OCI-LY7 (cell line): Measurements from ENCODE around the gene CFAP54. TPM values are rescaled to one million over a fixed set of nuclear protein-coding genes. Genes with fewer than 3 reads are reported as not detected.

ENCODE experiments used
- BruUV-seq: library from RNA; stranded (reverse); fragments of 400-500 nt; replicated peaks from 2 replicates; lab custom pipeline; 2021; lab: Mats Ljungman, UMichigan
- CTCF ChIA-PET: fragments of 300-600 bp; sonication (Branson Sonifier 250); formaldehyde crosslinking; loops from one replicate; lab custom pipeline; 2022; ENCODE audit warnings: antibody characterized with exemption; ENCODE audit not compliant: unreplicated experiment; lab: Charles Lee
- POLR2A ChIA-PET: fragments of 300-600 bp; sonication (Branson Sonifier 250); formaldehyde crosslinking; loops from one replicate; lab custom pipeline; 2022; ENCODE audit warnings: antibody characterized with exemption; lab: Charles Lee
- DNase-seq: peaks from one replicate; pipeline ENCODE4 v3.0.0-alpha.2; 2015; ENCODE audit warnings: low spot score
- H2AFZ ChIP-seq: fragments of 200-600 bp; sonication (generic), shearing (Covaris generic); 2 replicates; pipeline ENCODE4 v1.6.1; 2014; ENCODE audit warnings: mild to moderate bottlenecking, antibody characterized with exemption, low read length, moderate library complexity
- H3K27ac ChIP-seq: fragments of 200-600 bp; sonication (generic); 2 replicates; pipeline ENCODE4 v1.5.1; 2014; ENCODE audit warnings: mixed run types, low read depth, mild to moderate bottlenecking, moderate library complexity, low read length, inconsistent platforms; ENCODE audit not compliant: poor library complexity, severe bottlenecking
- H3K36me3 ChIP-seq: fragments of 200-600 bp; sonication (generic); 2 replicates; pipeline ENCODE4 v1.6.1; 2014; ENCODE audit warnings: mild to moderate bottlenecking, antibody characterized with exemption, low read length, moderate library complexity, mixed read lengths; ENCODE audit not compliant: insufficient read depth
- H3K4me1 ChIP-seq: fragments of 200-600 bp; sonication (generic); 2 replicates; pipeline ENCODE4 v1.5.1; 2014; ENCODE audit warnings: mild to moderate bottlenecking, low read length; ENCODE audit not compliant: insufficient read depth, poor library complexity, severe bottlenecking
- H3K4me2 ChIP-seq: fragments of 200-600 bp; sonication (generic); 2 replicates; pipeline ENCODE4 v1.6.1; 2014; ENCODE audit warnings: mild to moderate bottlenecking, low read length
- H3K4me3 ChIP-seq: fragments of 200-600 bp; sonication (generic); 2 replicates; pipeline ENCODE4 v1.5.1; 2014; ENCODE audit warnings: mild to moderate bottlenecking, low read depth, low read length; ENCODE audit not compliant: poor library complexity, severe bottlenecking
- H3K79me2 ChIP-seq: fragments of 200-600 bp; sonication (generic); 2 replicates; pipeline ENCODE4 v1.6.1; 2016; ENCODE audit warnings: low read depth, mild to moderate bottlenecking, low read length, moderate library complexity, mixed read lengths; ENCODE audit not compliant: insufficient read depth
- H3K9me2 ChIP-seq: fragments of 200-600 bp; sonication (generic); 2 replicates; pipeline ENCODE4 v1.6.1; 2016; ENCODE audit warnings: mild to moderate bottlenecking, low read length, mixed read lengths; ENCODE audit not compliant: insufficient read depth
- H3K9me3 ChIP-seq: fragments of 200-600 bp; sonication (generic); 2 replicates; pipeline ENCODE4 v1.6.1; 2014; ENCODE audit warnings: mild to moderate bottlenecking, mixed run types, low read length, mixed read lengths
- H4K20me1 ChIP-seq: fragments of 200-600 bp; sonication (generic); 2 replicates; pipeline ENCODE4 v1.6.1; 2014; ENCODE audit warnings: mild to moderate bottlenecking, antibody characterized with exemption, low read length, moderate library complexity, mixed read lengths; ENCODE audit not compliant: insufficient read depth
- EZH2phosphoT487 ChIP-seq: fragments of 200-600 bp; sonication (generic); IDR thresholded peaks from 2 replicates; pipeline ENCODE4 v1.6.1; 2018; ENCODE audit warnings: low read depth, borderline replicate concordance, mild to moderate bottlenecking, mixed run types, antibody characterized with exemption, low read length, moderate library complexity, mixed read lengths
- intact Hi-C: fragments of 100-400 bp; cut with micrococcal nuclease; formaldehyde crosslinking; loops from one replicate; pipeline ENCODE4 v1.10.0; 2022; ENCODE audit not compliant: unreplicated experiment
- total RNA-seq, 2 experiments: library from RNA; depleted of rRNA in 1 of 2; stranded (reverse); fragments of >200 nt in 1 of 2; shearing (Covaris generic) in 1 of 2; gene quantifications; 2 replicates each; pipeline ENCODE4 v1.2.3, GENCODE V29; 2014 to 2022
- TF ChIP-seq, protein P1 (sequence below): fragments of 200-600 bp; sonication (generic); conservative IDR thresholded peaks from 2 replicates; pipeline ENCODE4 v1.5.1; 2014; ENCODE audit warnings: mild to moderate bottlenecking, antibody characterized with exemption, low read length, moderate library complexity, mixed read lengths

Gene CFAP54
- total RNA-seq, 2 experiments from 2014 or later = 0.53 TPM; not detected in 1

DNA sequence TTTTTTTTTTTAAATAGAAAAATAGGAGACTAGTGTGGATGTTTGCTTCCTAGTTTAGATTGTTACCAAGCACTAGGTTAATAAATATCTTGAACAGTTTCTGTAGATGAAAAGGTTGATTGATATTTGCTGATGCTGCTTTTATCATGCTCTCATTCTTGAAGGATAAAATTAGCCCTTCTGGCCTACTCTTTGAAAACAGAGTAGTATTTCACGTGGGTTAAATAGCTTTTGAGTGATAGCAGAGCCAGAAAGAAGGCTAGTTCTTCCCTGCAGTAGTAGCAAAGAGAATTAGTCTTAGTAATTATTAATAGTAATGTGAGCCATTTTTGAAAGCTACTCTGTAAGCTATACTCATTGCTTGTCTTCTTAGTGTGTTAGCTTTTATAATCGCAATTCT is 422.9 kb downstream of the CFAP54 start:
- H4K20me1 ChIP-seq = peaks cover 13% of the 10 kb centered on the region; the same call in 1 of the 2 replicates
- no peak overlapping the region for H3K27ac ChIP-seq
- H3K4me1 ChIP-seq = peaks cover 35% of the 10 kb centered on the region
- intact Hi-C loops = no loop called here
- no peak overlapping the region for H3K4me3 ChIP-seq
- no peaks in the 10 kb centered on the region for H3K9me3 ChIP-seq
- TF ChIP-seq, protein P1, sequence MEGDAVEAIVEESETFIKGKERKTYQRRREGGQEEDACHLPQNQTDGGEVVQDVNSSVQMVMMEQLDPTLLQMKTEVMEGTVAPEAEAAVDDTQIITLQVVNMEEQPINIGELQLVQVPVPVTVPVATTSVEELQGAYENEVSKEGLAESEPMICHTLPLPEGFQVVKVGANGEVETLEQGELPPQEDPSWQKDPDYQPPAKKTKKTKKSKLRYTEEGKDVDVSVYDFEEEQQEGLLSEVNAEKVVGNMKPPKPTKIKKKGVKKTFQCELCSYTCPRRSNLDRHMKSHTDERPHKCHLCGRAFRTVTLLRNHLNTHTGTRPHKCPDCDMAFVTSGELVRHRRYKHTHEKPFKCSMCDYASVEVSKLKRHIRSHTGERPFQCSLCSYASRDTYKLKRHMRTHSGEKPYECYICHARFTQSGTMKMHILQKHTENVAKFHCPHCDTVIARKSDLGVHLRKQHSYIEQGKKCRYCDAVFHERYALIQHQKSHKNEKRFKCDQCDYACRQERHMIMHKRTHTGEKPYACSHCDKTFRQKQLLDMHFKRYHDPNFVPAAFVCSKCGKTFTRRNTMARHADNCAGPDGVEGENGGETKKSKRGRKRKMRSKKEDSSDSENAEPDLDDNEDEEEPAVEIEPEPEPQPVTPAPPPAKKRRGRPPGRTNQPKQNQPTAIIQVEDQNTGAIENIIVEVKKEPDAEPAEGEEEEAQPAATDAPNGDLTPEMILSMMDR = no peak
- TF ChIP-seq EZH2phosphoT487 = no peak
- peaks cover 66% of the 10 kb centered on the region for H3K36me3 ChIP-seq
- ChIA-PET POLR2A (interaction anchor here (0.6 to 2.4 kb wide), 6 partner anchors 9 to 1488 kb away, joined by 3 to 9 read pairs (median 4); no protein-coding TSS in a partner anchor), CTCF (no interaction called here)
- peaks cover 78% of the 10 kb centered on the region for H3K79me2 ChIP-seq
- DNase-seq = no peak
- no peak overlapping the region for H2AFZ ChIP-seq
- BruUV-seq = no TSS peak
- H3K9me2 ChIP-seq = no peaks in the 10 kb centered on the region
- no peak overlapping the region for H3K4me2 ChIP-seq

DNA sequence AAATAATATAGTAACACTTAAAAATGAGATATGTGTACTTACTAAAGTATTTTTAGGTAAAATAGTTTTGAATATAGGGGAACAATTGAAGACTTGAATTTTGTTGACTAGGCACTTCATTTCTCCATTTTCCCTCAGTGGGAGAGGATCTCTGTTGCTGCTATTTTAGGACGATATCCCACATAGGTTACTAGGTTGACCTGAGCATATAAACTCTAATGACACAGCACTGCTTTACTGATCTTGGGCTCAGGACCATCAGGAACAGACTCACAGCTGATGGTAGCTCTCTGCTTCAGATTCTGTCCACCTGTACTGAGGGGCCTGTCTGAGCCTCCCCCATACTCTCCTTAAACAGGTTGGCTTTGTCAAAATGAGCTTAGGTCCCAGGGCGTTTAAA is 423.6 kb downstream of the CFAP54 start:
- intact Hi-C loops = no loop called here
- no TSS peak for BruUV-seq

More for the DNA sequence above, 423.6 kb downstream of the CFAP54 start:
- peaks cover 67% of the 10 kb centered on the region for H3K36me3 ChIP-seq
- peaks cover 74% of the 10 kb centered on the region for H3K79me2 ChIP-seq
- ChIA-PET CTCF (no interaction called here), POLR2A (interaction anchor here (0.6 to 2.4 kb wide), 5 partner anchors 13 to 1607 kb away, joined by 3 to 8 read pairs (median 3); no protein-coding TSS in a partner anchor)
- TF ChIP-seq EZH2phosphoT487 = no peak
- TF ChIP-seq, protein P1 = no peak
- no peaks in the 10 kb centered on the region for H3K9me2 ChIP-seq
- no peak overlapping the region for H3K4me2 ChIP-seq
- no peak overlapping the region for H3K27ac ChIP-seq
- H4K20me1 ChIP-seq = peaks cover 13% of the 10 kb centered on the region; the same call in 1 of the 2 replicates
- peaks cover 35% of the 10 kb centered on the region for H3K4me1 ChIP-seq
- no peaks in the 10 kb centered on the region for H3K9me3 ChIP-seq
- no peak overlapping the region for H3K4me3 ChIP-seq
- no peak overlapping the region for H2AFZ ChIP-seq
- DNase-seq = no peak
